ENCODE results near the gene TUBE1.
"Not testable (repeated sequence)": the region's sequence is repeated elsewhere in the genome, so short reads cannot be mapped to it uniquely, and the experiment has no call there.

The TUBE1 gene

DNA sequence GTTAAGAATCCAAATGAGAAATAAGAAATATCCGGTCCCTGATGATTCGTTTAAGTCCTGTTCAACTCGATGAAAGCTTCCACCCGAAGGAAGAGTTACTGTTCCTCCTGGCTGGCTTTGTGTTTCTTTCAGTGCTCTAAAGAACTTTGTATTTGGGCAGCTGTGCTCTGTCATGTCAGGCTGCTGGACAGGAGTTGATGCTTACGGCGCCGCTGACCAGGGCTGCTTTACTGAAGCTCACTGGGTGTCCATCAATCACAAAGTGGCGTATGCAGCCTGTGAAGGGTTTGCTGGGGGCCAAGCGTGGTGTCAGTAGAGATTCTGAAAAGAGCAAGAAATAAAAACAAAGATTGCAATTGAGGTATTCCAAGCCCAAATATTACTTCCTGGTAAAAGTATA, 22.0 kb upstream of the TUBE1 start:
- Histone ChIP-seq H3K9ac (ENCODE audit: low read length) (no peak overlapping the region), H3K36me3 (ENCODE audit: control insufficient read depth, low read depth, low read length) (no peaks in the 10 kb centered on the region), H3K4me3 (ENCODE audit: low read length) (no peak overlapping the region), H3K4me1 (ENCODE audit: control insufficient read depth, low read depth, low read length) (no peaks in the 10 kb centered on the region), H3K27me3 (ENCODE audit: control insufficient read depth, insufficient read depth, low read length) (no peaks in the 10 kb centered on the region), H3K9me3 (ENCODE audit: control insufficient read depth, low read depth, low read length) (no peaks in the 10 kb centered on the region), H3K27ac (ENCODE audit: low read length) (no peak overlapping the region)

DNA sequence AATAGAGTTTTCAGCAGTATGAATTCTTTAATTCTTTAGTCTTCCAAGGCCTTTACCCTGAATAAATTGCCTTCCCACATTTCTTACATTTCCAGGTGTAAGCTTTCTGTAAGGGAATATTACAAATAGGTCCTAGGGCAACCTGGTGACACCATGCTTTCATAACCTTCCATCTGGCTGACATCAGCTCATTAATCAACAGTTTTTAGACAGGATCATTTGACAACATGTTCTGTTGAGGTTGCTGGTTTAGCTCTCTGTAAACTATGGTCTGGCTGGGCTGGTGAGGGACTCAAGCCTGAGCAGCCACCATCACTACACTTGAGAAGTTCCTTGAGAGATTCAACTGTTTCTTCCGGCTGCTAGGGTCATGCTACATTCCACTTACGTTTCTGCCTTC, 19.3 kb upstream of the TUBE1 start:
- H3K4me3 ChIP-seq (ENCODE audit: low read length): no peak overlapping the region
- no peaks in the 10 kb centered on the region for H3K36me3 ChIP-seq (ENCODE audit: control insufficient read depth, low read depth, low read length)
- H3K27me3 ChIP-seq (ENCODE audit: control insufficient read depth, insufficient read depth, low read length): no peaks in the 10 kb centered on the region
- no peaks in the 10 kb centered on the region for H3K9me3 ChIP-seq (ENCODE audit: control insufficient read depth, low read depth, low read length)
- H3K9ac ChIP-seq (ENCODE audit: low read length): no peak overlapping the region
- no peaks in the 10 kb centered on the region for H3K4me1 ChIP-seq (ENCODE audit: control insufficient read depth, low read depth, low read length)
- H3K27ac ChIP-seq (ENCODE audit: low read length): no peak overlapping the region

DNA sequence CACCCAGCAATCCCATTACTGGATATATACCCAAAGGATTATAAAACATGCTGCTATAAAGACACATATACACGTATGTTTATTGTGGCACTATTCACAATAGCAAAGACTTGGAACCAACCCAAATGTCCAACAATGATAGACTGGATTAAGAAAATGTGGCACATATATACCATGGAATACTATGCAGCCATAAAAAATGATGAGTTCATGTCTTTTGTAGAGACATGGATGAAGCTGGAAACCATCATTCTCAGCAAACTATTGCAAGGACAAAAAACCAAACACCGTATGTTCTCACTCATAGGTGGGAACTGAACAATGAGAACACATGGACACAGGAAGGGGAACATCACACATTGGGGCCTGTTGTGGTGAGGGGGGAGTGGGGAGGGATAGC, 18.7 kb upstream of the TUBE1 start:
- not testable (repeated sequence) for H3K36me3 ChIP-seq (ENCODE audit: control insufficient read depth, low read depth, low read length); H3K27me3 ChIP-seq (ENCODE audit: control insufficient read depth, insufficient read depth, low read length); H3K4me1 ChIP-seq (ENCODE audit: control insufficient read depth, low read depth, low read length); H3K27ac ChIP-seq (ENCODE audit: low read length); H3K9me3 ChIP-seq (ENCODE audit: control insufficient read depth, low read depth, low read length); H3K9ac ChIP-seq (ENCODE audit: low read length); H3K4me3 ChIP-seq (ENCODE audit: low read length)

DNA sequence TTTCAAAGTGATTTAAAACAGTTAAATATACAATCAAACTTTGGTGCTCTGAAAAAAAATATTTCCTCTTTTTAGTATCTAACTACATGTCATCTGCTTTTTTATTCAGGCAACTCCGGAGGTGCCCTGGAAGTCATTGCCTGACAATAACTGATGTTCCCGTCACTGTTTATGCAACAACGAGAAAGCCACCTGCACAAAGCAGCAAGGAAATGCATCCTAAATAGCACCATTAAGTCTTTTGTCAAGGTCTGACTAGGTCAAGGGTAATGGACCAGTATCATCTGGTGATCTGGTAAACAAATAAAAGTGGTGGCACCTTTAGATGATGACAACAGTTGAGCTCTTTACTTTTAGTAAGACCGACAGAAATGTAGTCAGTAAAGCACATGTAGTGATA, 13.3 kb upstream of the TUBE1 start:
- H3K4me3 ChIP-seq (ENCODE audit: low read length): no peak overlapping the region
- H3K27me3 ChIP-seq (ENCODE audit: control insufficient read depth, insufficient read depth, low read length): no peaks in the 10 kb centered on the region
- H3K9me3 ChIP-seq (ENCODE audit: control insufficient read depth, low read depth, low read length): no peaks in the 10 kb centered on the region
- no peak overlapping the region for H3K9ac ChIP-seq (ENCODE audit: low read length)
- H3K27ac ChIP-seq (ENCODE audit: low read length): no peak overlapping the region
- peaks cover 20% of the 10 kb centered on the region for H3K4me1 ChIP-seq (ENCODE audit: control insufficient read depth, low read depth, low read length)
- H3K36me3 ChIP-seq (ENCODE audit: control insufficient read depth, low read depth, low read length): no peaks in the 10 kb centered on the region

DNA sequence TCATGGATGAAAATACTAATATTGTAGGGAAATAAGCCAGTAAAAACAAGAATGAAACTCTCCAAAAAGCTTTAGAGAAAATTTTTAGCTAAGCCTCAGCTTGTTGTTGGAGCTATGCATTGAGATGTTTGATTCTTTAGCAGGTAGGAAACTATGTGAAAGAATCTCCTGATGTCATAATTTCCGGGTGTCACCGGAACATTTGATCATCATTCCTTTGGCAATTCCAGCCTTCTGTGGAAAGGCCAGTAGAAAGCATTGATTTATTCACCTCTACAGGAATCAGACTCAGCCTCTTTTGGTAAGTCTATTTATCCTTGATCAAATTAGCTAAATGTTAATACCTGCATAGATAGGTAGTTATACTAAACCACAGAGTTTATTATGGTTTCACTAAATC, 9.6 kb upstream of the TUBE1 start:
- H3K27ac ChIP-seq (ENCODE audit: low read length): no peak overlapping the region
- no peaks in the 10 kb centered on the region for H3K27me3 ChIP-seq (ENCODE audit: control insufficient read depth, insufficient read depth, low read length)
- no peaks in the 10 kb centered on the region for H3K9me3 ChIP-seq (ENCODE audit: control insufficient read depth, low read depth, low read length)
- no peak overlapping the region for H3K4me3 ChIP-seq (ENCODE audit: low read length)
- no peaks in the 10 kb centered on the region for H3K36me3 ChIP-seq (ENCODE audit: control insufficient read depth, low read depth, low read length)
- no peak overlapping the region for H3K9ac ChIP-seq (ENCODE audit: low read length)
- peaks cover 20% of the 10 kb centered on the region for H3K4me1 ChIP-seq (ENCODE audit: control insufficient read depth, low read depth, low read length)

DNA sequence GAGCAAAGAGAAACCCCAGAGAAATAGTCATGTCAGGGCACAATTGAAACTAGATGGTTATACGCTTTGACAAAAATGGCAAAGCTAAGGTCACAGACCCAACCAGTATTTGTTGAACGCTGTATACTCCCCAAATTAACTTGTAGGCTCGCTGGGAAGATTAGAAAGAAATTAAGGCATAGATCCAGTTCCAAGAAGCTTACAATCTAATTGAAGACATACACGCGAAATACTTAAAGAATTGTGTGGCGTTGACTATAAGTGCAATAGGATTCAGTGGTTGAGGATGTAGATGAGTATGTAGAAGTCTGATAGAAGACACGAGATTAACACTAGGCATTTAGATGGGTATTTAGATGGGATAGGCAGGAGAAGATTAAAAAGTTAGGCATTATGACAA, 634 bp upstream of the TUBE1 start:
- Histone ChIP-seq H3K4me3 (ENCODE audit: low read length) (peak overlapping the region; percentile 99), H3K9ac (ENCODE audit: low read length) (peak overlapping the region; percentile 88), H3K27ac (ENCODE audit: low read length) (peak overlapping the region; percentile 3), H3K9me3 (ENCODE audit: control insufficient read depth, low read depth, low read length) (no peaks in the 10 kb centered on the region), H3K4me1 (ENCODE audit: control insufficient read depth, low read depth, low read length) (peaks cover 7% of the 10 kb centered on the region), H3K36me3 (ENCODE audit: control insufficient read depth, low read depth, low read length) (peaks cover 3% of the 10 kb centered on the region), H3K27me3 (ENCODE audit: control insufficient read depth, insufficient read depth, low read length) (peaks cover 9% of the 10 kb centered on the region)

DNA sequence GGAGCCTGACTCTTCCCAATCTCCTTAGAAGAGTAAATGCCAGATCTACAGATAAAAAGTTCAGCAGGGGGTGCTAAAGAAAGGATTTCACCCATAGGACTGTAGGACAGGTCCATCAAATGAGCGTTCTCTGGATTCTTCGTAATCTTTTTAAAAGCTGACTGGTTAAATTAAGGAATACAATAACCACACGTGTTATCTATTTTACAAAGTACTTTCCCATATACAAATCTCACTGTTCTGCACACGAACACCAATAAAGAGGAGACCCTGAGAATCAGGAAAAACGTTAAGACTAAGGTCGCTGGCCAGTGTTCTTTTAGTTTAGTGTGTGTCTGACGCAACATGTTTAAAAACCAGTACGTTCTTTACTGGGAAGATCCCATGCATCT, 542 bp downstream of the TUBE1 start:
- H3K9me3 ChIP-seq (ENCODE audit: control insufficient read depth, low read depth, low read length): no peaks in the 10 kb centered on the region
- peak overlapping the region; percentile 65 for H3K27ac ChIP-seq (ENCODE audit: low read length)
- H3K9ac ChIP-seq (ENCODE audit: low read length): peak overlapping the region; percentile 88
- H3K4me1 ChIP-seq (ENCODE audit: control insufficient read depth, low read depth, low read length): peaks cover 7% of the 10 kb centered on the region
- H3K4me3 ChIP-seq (ENCODE audit: low read length): peak overlapping the region; percentile 99
- H3K36me3 ChIP-seq (ENCODE audit: control insufficient read depth, low read depth, low read length): peaks cover 3% of the 10 kb centered on the region
- H3K27me3 ChIP-seq (ENCODE audit: control insufficient read depth, insufficient read depth, low read length): peaks cover 9% of the 10 kb centered on the region

DNA sequence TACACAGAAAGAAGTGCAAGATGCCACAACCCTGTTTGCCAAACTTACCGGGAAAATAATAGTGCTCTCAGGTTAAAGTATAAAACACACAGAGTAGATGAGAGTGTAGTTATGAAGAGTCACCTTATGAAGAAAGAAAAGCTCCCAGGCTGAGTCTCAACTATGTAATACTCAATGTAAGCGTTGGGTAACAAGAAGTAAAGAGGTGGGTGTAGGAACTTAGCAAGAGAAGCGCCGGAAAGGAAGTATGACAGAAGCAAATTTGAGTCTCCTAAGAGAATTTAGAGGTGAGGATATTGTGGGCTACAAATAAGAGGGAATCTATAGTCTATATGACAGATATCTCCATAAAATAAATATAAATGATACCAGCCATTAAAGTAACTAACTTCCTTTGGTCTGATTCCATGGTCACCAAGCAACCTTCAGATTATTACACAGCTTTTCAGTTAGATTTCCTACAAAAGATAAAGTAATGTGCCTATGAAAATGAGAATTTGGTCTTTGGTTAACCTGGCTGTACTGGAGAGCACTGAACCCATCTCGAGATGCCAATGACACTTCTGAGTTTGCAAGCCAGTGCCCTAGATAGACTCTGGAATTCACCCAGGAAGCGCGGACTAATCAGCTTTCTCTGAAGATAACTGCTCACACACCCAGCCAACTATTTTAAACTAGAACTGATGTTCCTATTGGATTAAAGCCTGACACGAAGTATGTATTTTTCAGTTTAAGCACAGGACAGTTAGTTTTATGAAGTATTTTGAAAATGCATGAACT, 1.8 kb downstream of the TUBE1 start:
- H3K4me1 ChIP-seq (ENCODE audit: control insufficient read depth, low read depth, low read length): peaks cover 7% of the 10 kb centered on the region
- H3K9ac ChIP-seq (ENCODE audit: low read length): no peak overlapping the region
- H3K27me3 ChIP-seq (ENCODE audit: control insufficient read depth, insufficient read depth, low read length): peaks cover 9% of the 10 kb centered on the region
- no peak overlapping the region for H3K27ac ChIP-seq (ENCODE audit: low read length)
- H3K36me3 ChIP-seq (ENCODE audit: control insufficient read depth, low read depth, low read length): peaks cover 5% of the 10 kb centered on the region
- H3K9me3 ChIP-seq (ENCODE audit: control insufficient read depth, low read depth, low read length): no peaks in the 10 kb centered on the region
- H3K4me3 ChIP-seq (ENCODE audit: low read length): no peak overlapping the region

DNA sequence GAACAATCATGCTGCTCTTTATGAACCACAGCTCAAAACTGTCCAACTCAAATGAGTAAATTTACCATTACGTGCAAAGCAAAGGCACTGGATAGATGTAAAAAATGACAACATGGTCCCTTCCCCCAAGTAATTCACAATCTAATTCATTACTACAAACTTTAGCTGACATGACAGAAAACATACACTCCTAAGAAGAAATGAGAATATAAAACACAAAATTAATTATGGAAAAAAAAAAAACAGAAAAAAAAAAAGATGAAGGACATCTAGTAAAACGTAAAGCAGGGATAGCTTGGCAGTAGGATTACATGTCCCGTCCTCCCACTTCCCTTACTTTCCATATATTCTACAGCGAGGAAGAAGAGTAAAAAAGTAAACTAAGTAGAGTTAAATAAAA, 5.7 kb downstream of the TUBE1 start:
- no peak overlapping the region for H3K9ac ChIP-seq (ENCODE audit: low read length)
- H3K27ac ChIP-seq (ENCODE audit: low read length): no peak overlapping the region
- no peak overlapping the region for H3K4me3 ChIP-seq (ENCODE audit: low read length)
- peaks cover 3% of the 10 kb centered on the region for H3K4me1 ChIP-seq (ENCODE audit: control insufficient read depth, low read depth, low read length)
- no peaks in the 10 kb centered on the region for H3K9me3 ChIP-seq (ENCODE audit: control insufficient read depth, low read depth, low read length)
- H3K27me3 ChIP-seq (ENCODE audit: control insufficient read depth, insufficient read depth, low read length): no peaks in the 10 kb centered on the region
- peaks cover 13% of the 10 kb centered on the region for H3K36me3 ChIP-seq (ENCODE audit: control insufficient read depth, low read depth, low read length)

DNA sequence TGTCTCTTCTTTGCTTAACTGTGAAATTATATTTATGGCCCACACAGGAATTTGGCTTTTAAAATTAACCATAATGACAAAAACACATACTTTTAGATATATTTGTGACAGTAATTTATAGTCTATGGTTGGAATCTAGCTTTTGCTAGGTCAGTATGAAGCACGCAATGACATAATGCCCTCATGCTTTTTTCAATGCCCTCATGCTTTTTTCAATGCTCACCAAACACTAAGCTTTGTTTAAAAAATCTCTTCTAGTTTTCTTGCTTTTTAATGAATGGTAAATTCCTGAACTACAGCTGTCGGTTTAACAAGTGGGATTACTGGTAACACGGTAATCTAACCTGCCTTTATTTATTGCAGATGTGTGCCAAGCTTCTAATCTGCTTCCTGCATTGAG, 20.7 kb downstream of the TUBE1 start:
- Histone ChIP-seq H3K27me3 (ENCODE audit: control insufficient read depth, insufficient read depth, low read length) (no peaks in the 10 kb centered on the region), H3K36me3 (ENCODE audit: control insufficient read depth, low read depth, low read length) (peaks cover 5% of the 10 kb centered on the region), H3K4me1 (ENCODE audit: control insufficient read depth, low read depth, low read length) (no peaks in the 10 kb centered on the region), H3K4me3 (ENCODE audit: low read length) (no peak overlapping the region), H3K9me3 (ENCODE audit: control insufficient read depth, low read depth, low read length) (no peaks in the 10 kb centered on the region), H3K9ac (ENCODE audit: low read length) (no peak overlapping the region), H3K27ac (ENCODE audit: low read length) (no peak overlapping the region)

DNA sequence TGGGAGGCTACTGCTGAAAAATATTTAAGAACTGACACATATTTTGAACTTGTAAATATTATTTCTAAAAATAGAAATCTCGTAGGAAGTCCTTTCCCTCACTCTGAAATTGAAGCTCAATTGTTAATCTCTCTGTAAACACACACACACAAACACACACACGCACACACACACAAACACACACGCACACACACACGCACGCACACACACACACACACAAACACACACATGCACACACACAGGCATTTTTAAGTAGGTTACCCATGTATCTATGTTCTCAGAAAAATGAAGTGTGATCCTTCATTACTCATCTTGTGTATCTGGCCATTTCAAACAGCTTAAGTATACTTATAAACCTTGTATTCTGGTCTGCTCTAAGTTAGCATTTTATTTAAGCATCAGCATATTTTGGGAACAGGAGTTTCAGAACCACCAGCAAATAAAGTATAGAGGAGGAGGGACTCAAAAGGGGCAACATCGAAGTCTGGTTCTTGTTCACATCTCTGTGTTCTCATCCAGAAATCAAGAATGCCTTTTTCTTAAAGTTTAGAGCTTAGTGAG, 21.8 kb downstream of the TUBE1 start:
- no peak overlapping the region for H3K9ac ChIP-seq (ENCODE audit: low read length)
- H3K4me3 ChIP-seq (ENCODE audit: low read length): no peak overlapping the region
- H3K27me3 ChIP-seq (ENCODE audit: control insufficient read depth, insufficient read depth, low read length): no peaks in the 10 kb centered on the region
- no peak overlapping the region for H3K27ac ChIP-seq (ENCODE audit: low read length)
- no peaks in the 10 kb centered on the region for H3K4me1 ChIP-seq (ENCODE audit: control insufficient read depth, low read depth, low read length)
- H3K9me3 ChIP-seq (ENCODE audit: control insufficient read depth, low read depth, low read length): no peaks in the 10 kb centered on the region
- no peaks in the 10 kb centered on the region for H3K36me3 ChIP-seq (ENCODE audit: control insufficient read depth, low read depth, low read length)

DNA sequence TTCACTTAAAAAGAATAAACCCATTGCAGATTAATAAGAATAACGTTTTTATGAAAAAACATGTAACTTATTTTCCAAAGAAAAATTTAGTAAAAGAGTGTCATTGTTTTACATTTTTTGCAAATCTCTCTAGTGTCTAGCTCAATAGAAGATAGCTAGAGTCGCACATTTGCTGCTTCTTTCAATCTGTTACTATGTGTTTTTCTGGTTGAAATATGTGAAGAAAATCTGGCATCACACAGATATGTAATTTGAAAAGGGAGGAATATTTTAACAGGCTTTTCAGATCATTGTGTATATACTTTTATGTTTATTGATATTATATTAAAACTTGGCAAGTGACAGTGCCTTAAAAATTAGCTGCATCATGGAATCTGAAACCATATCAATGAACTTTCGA, 24.3 kb downstream of the TUBE1 start:
- Histone ChIP-seq H3K27me3 (ENCODE audit: control insufficient read depth, insufficient read depth, low read length) (no peaks in the 10 kb centered on the region), H3K9ac (ENCODE audit: low read length) (no peak overlapping the region), H3K36me3 (ENCODE audit: control insufficient read depth, low read depth, low read length) (no peaks in the 10 kb centered on the region), H3K9me3 (ENCODE audit: control insufficient read depth, low read depth, low read length) (no peaks in the 10 kb centered on the region), H3K27ac (ENCODE audit: low read length) (no peak overlapping the region), H3K4me1 (ENCODE audit: control insufficient read depth, low read depth, low read length) (no peaks in the 10 kb centered on the region), H3K4me3 (ENCODE audit: low read length) (no peak overlapping the region)

All from iPS-18a (cell line).